Loucy (cell line): ENCODE data around the gene SLC35D3.

ENCODE experiments used
- EZH2phosphoT487 ChIP-seq: fragments of 200-600 bp; IDR thresholded peaks from 2 replicates; pipeline ENCODE4 v1.6.1; 2018; ENCODE audit warnings: antibody characterized with exemption, mild to moderate bottlenecking, moderate library complexity, borderline replicate concordance
- TF ChIP-seq, protein P1 (sequence below): fragments of 200-600 bp; sonication (generic); conservative IDR thresholded peaks from 2 replicates; pipeline ENCODE4 v1.5.1; 2014; ENCODE audit warnings: mild to moderate bottlenecking, antibody characterized with exemption, low read length

DNA sequence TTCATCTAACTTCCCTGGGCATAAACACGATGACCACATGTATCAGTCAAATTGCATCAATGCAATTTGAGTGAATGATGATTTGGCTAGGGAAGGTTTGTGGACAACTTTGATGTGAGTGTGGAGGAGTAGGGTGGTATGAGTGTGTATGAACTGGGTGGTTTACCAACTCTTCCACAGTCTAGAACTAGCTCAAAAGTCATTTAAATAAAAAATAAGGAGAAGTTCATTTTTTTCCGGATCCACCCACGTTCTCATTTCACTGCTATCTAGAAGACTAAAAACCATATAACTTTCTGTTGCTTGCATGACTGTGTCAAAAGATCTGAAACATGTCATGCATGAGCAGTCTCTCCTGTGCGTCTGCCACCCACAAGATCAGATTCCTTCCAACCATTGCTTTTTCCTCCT, 23.6 kb downstream of the SLC35D3 start:
- TF ChIP-seq, protein P1, sequence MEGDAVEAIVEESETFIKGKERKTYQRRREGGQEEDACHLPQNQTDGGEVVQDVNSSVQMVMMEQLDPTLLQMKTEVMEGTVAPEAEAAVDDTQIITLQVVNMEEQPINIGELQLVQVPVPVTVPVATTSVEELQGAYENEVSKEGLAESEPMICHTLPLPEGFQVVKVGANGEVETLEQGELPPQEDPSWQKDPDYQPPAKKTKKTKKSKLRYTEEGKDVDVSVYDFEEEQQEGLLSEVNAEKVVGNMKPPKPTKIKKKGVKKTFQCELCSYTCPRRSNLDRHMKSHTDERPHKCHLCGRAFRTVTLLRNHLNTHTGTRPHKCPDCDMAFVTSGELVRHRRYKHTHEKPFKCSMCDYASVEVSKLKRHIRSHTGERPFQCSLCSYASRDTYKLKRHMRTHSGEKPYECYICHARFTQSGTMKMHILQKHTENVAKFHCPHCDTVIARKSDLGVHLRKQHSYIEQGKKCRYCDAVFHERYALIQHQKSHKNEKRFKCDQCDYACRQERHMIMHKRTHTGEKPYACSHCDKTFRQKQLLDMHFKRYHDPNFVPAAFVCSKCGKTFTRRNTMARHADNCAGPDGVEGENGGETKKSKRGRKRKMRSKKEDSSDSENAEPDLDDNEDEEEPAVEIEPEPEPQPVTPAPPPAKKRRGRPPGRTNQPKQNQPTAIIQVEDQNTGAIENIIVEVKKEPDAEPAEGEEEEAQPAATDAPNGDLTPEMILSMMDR: no peak
- TF ChIP-seq EZH2phosphoT487: no peak
